ENCODE measurements around the gene ADSS2.
"Not testable (repeated sequence)": the region's sequence is repeated elsewhere in the genome, so short reads cannot be mapped to it uniquely, and the experiment has no call there.

Gene ADSS2

GRCh38 chr1:244451539-244451950 is at the start of gene ADSS2:
TSS of gene ADSS2 (minus strand) at chr1:244451909. CDS start at chr1:244451817, 92 bp downstream.
- no peak for FAIRE-seq

- FAIRE-seq, result not testable (repeated sequence)
These were observed 48.8 kb upstream of the ADSS2 start for GRCh38 chr1:244500515-244500914.

DNA sequence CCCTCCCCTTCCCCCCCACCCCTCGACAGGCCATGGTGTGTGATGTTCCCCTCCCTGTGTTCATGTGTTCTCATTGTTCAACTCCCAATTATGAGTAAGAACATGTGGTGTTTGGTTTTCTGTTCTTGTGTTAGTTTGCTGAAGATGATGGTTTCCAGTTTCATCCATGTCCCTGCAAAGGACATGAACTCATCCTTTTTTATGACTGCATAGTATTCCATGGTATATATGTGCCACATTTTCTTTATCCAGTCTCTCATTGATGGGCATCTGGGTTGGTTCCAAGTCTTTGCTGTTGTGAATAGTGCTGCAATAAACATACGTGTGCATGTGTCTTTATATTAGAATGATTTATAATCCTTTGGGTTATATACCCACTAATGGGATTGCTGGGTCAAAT is 47.8 kb upstream of the ADSS2 start:
- FAIRE-seq, result not testable (repeated sequence)

DNA sequence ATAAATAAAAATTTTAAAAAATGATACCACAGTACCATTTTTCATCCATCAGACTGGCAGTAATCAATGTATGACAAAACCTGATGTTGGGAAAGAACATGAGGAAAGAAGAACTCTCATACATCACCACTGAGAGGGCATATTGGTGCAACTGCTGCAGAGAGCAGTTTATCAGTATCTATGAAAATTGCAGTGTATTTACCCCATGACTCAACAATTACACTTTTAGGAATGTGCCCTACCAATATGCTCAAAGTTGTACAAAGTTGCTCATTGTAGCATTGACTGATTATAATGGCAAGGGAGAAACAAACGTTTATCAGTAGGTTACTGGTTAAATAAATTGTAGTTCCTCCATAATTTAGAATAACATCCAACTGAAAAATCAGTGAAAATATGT is 46.1 kb upstream of the ADSS2 start:
- no peak for FAIRE-seq

GRCh38 chr1:244496186-244496585 is 44.5 kb upstream of the ADSS2 start:
- no peak for FAIRE-seq

- no peak for FAIRE-seq
These were observed 42.9 kb upstream of the ADSS2 start for GRCh38 chr1:244494653-244495052.

GRCh38 chr1:244484971-244485370 is 33.3 kb upstream of the ADSS2 start:
- FAIRE-seq, result not testable (repeated sequence)

GRCh38 chr1:244473059-244473605 is 21.4 kb upstream of the ADSS2 start:
- no peak for FAIRE-seq

DNA sequence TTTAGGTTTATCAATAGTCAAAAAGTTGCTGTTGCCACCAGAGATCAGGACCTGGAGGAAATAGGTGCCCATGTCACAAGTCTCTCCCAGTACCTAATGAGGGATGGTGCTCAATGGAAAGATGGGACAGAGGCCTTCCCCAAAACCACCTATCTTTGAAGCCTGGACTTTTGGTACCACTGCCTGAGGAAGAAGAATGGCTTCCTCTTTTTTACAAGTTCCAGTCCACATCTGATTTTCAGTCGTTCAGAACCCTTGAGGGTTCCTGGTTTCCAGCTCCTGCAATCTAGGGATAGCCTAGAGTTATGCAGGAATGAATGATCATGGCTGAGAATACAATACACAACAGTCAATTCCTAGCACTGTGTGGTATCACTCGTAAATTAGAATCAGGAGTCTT is 15.0 kb upstream of the ADSS2 start:
- no peak for FAIRE-seq

GRCh38 chr1:244461245-244462071 is 9.7 kb upstream of the ADSS2 start, which contains the start of gene CATSPERE:
TSS of gene CATSPERE (plus strand) at chr1:244461273. CDS start at chr1:244461430, 157 bp downstream.
- peak; percentile 6 for FAIRE-seq

GRCh38 chr1:244460197-244460596 is 8.5 kb upstream of the ADSS2 start:
- FAIRE-seq, result no peak

DNA sequence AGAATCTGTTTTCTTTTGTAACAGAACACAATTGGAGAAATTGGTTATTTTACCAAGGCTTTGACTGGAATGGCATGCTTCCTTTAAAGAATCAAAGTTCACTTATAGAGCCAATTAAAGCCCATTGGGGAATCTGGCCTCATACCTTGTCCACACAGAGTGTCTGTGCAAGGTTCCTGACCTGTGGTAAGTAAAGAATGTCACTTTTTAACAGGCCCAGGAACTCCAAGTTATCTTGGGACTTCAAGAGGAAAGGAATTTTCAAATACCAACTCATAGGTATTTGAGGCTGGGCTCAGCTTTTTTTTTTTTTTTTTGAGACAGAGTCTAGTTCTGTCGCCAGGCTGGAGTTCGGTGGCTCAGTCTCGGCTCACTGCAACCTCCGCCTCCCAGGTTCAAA is 7.1 kb upstream of the ADSS2 start:
- no peak for FAIRE-seq

GRCh38 chr1:244456586-244456985 is 4.9 kb upstream of the ADSS2 start:
- FAIRE-seq, result no peak

DNA sequence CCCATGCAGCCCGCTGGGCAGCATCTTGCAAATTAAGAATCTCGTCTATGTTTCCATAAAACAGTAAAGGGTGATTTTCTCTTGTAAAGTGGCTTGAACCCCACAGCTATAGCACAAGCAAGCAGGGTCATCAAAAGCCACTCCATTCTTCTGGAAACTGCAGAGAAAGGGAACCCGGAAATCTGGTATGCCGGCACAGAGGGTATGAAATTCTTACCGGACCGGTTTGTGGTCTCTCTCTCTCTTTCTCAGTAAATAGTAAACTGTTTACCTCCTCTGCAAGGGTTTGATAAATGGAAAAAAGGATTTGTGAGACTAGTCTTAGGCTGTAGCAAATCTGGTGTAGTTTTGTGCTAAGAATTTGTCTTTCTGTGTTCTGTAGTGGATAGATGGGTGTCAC is 2.7 kb upstream of the ADSS2 start:
- FAIRE-seq, result no peak

GRCh38 chr1:244451951-244452795 is 464 bp upstream of the ADSS2 start:
- peak; percentile 97 for FAIRE-seq

DNA sequence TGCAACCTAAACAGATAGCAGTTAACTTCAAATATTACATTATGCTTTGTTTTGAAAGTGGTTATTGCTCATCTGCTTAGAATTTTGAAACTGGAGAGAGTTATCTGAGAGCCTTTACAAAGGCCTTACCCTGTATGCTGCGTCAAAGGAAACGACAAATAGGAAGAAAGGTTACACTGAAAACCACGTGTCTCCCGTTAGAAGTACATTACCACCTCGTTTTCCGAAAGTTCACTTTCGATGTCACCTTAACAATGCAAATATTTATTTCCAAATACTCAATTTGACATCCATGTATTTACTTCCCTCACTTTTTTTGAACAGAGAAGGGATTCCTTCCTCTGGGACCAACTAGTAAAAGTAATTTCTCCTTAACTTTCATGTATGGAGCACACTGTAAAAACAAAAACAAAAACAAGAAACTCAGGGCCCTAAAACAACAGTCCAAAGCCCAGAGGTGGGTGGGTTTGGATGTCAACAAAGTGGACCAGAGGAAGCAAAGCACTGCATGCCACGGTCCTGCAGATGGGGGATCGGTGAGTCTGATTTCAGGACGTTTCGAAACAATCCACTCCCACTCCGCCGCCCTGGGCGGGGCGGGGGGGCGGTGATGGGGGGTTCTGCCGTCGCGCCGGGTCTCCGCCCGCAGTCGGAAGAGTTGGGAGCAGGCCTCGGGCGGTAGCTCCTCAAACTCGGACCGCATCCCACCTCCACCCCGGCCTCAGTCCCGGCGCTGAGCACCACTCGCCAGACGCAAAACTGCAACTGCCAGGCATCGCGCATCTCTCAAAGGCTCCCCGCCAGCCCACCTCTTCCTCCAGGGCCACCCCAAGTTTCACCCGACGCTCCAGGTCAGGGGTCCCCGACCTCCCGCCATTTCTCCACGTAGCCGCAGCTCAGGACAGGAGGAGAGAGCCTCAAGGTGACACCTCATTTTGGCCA is 841 bp downstream of the ADSS2 start:
- FAIRE-seq, result no peak

DNA sequence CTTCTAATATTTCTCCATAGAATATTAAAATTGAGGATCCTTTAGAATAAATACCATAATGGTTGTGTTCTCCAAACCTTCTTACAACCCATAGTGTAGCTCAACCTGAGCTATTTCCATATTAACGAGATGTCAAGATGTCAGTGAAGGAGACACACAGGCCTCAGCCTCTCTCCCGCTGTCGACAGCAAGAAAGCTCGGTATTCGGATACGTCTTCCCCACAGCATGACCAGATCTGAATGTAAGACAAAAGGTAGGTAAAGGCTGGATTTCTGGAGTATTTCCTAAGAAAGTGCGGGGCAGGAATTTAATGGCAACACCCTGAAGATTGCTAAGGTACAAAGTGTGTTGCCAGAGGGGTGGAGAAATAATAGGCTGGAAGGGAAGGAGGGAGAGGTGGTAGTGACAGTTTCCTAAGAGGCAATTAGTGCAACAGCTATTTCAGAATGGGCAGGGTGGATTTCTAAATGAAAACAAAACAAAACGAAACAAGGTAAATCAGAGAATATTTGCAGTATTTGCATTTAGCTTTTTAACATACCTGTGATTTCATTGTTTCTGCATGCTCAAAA is 1.7 kb downstream of the ADSS2 start:
- no peak for FAIRE-seq

GRCh38 chr1:244448279-244449036 is 3.3 kb downstream of the ADSS2 start:
- no peak for FAIRE-seq

GRCh38 chr1:244447552-244447951 is 4.2 kb downstream of the ADSS2 start:
- FAIRE-seq, result no peak

DNA sequence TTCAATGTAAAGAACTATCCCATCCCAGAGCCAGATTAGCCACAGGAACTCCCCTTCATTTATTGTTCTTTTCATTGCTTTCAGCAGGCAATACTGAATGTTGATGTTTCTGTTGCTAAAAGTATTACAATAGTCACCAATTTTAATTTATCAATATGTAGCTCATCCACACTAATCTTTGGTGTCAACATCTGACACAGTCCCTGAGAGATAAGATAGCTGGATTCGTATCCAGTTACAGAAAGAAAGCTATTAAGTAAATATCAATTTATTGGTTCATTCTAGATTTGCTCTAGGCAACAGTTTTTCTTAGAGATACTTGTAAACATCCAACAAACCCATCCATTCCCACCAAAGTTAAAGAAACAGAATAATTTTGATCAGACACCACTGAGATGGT is 4.7 kb downstream of the ADSS2 start:
- FAIRE-seq, result no peak

Measured in G401.6 (cell line).